ENCODE results near the gene UIMC1.

The UIMC1 gene

GRCh38 chr5:176902102-176902814, 104.3 kb downstream of the UIMC1 start:
- no peak for DNase-seq (ENCODE audit: low spot score)

- DNase-seq (ENCODE audit: low spot score): no peak
Measured at GRCh38 chr5:176901260-176902101, 105.1 kb downstream of the UIMC1 start.

- DNase-seq (ENCODE audit: low spot score): no peak
Measured at GRCh38 chr5:176900780-176901204, 105.8 kb downstream of the UIMC1 start.

GRCh38 chr5:176899946-176900779, 106.4 kb downstream of the UIMC1 start:
- DNase-seq (ENCODE audit: low spot score): no peak

GRCh38 chr5:176899296-176899891, 107.2 kb downstream of the UIMC1 start, which contains the start of gene HK3:
TSS of gene HK3 (minus strand) at chr5:176899346. CDS start at chr5:176896159, 3,187 bp downstream.
- no peak for DNase-seq (ENCODE audit: low spot score)

DNA sequence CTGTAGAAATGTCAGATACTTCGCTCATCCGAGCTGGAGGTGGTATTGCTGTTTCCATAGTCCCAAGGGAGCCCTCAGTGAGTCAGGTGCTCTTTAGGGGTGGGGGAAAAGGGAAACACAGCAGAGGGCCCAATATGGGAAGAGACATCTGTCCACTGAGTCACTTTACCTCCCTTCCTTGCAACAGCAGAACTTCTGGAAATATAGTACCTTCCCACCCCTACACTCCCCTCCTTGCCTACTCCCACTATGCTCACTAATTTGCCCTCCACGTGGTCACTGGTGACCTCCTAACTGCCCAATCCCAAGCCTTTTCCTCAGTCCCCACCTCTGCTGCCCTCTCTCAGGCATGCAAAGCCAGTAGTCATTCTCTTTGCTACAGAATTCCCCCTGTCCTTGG, 109.3 kb downstream of the UIMC1 start:
- no peak for DNase-seq (ENCODE audit: low spot score)

GRCh38 chr5:176895831-176896230, 110.7 kb downstream of the UIMC1 start:
- no peak for DNase-seq (ENCODE audit: low spot score)

- DNase-seq (ENCODE audit: low spot score): no peak
Measured at GRCh38 chr5:176894298-176894697, 112.3 kb downstream of the UIMC1 start.

GRCh38 chr5:176892663-176893062, 113.9 kb downstream of the UIMC1 start:
- DNase-seq (ENCODE audit: low spot score): no peak

GRCh38 chr5:176891331-176891958, 115.1 kb downstream of the UIMC1 start:
- DNase-seq (ENCODE audit: low spot score): no peak

- DNase-seq (ENCODE audit: low spot score): no peak
Measured at GRCh38 chr5:176890455-176891330, 115.9 kb downstream of the UIMC1 start.

DNA sequence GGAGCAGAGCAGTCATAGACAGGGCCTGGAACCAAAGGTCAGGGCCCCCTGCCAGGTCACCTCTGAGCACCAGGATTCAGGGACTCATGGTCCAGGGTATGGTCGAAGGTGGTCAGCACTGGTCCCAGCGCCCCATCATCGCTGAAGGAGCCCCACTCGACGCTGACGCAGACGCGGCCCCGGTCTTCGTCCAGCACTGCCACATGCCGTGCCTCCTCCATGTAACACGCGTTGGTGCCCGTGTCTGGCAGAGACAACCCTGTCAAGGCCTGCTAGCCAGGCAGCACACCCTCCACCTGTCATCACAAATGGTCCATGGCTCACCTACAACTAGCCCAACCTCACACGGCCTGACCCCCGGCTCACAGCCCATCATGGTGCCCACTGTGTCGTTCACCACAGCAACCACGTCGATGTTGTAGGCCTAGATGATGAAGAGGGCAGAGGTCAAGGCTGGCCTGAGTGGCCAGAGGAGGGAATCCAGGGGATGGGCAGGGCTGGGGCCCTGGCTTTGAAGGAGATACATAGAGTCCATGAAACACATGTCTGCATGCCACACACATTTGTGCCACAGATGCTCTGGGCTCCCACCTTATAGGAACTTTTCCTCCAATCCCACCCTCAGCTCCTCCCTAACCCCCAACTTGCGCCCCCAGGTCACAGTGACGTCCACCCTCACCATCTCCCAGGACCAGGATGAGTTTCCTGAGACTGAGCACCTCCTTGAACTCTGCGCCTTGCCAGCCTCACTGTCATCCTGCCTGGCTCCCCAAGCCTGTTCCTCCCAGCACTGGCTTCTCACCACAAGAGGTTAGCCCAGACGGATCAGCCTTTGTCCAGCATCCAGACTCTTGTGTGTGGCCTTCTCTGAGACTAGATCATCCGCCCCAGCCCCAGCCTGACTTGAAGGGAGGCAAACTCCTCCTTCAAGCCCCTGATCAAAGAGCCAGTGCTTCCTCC, 117.0 kb downstream of the UIMC1 start:
- no peak for DNase-seq (ENCODE audit: low spot score)

GRCh38 chr5:176888865-176889165, 117.8 kb downstream of the UIMC1 start:
- no peak for DNase-seq (ENCODE audit: low spot score)

DNA sequence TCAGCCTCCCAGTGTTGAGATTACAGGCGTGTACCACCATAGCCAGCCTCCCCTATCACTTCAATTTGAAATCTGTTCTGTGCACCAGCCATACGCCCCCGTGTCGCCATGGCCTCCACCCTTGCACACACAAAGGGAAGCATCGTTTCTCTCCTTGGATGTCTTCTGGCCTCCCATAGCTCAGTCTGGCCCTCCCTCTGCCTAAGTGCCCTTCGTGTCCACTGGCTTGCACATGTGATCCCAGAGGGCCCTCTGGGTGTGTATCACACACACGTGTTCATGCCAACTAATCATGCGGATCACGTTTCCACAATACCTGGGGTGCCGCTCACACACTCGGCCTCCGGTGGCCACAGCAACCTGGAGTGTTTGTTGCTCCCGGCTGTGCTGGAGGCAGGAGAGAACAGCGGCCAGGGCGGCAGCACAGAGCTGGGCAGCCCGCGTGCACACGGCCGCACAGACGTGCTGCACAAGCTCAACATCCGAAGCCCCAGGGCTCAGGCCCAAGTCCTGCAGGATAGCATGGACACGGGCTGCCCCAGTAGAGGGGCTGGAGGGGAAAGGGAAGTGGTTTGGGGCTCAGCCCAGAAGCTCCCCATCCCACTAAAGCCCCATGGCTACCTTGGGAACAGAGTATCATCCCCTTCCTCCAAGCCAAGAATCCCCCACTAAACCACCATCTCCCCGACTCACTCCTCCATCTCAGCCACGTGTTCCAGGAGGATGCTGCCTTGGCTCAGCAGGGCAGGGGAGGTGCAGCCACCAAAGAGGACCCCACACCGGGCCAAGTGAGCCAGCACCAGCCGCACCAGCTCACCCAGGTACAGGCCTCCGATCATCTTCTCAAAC, 118.3 kb downstream of the UIMC1 start:
- DNase-seq (ENCODE audit: low spot score): no peak

- no peak for DNase-seq (ENCODE audit: low spot score)
Measured at GRCh38 chr5:176887252-176887849, 119.2 kb downstream of the UIMC1 start.

- DNase-seq (ENCODE audit: low spot score): no peak
Measured at GRCh38 chr5:176886336-176887251, 120.0 kb downstream of the UIMC1 start.

DNA sequence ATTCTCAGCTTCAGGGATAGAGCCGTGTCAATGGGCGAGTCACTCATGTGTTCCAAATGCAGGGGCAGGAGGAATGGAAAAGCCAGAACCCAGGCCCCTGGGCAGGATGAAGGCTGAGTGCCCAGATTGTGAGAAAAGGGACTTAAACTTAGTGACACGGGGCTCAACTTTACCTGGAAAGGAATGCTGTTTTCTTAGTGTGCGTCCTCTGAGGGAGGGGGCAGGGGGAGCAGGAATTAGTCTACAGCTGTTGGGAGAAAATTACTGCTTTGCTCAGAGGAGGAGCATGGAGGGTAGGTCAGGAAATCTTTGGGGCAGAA, 122.0 kb downstream of the UIMC1 start:
- no peak for DNase-seq (ENCODE audit: low spot score)
